ENCODE results near the gene GPC6. TPM values are rescaled to one million over a fixed set of nuclear protein-coding genes. Genes with fewer than 3 reads are reported as not detected.

The GPC6 gene
- total RNA-seq, 1 experiment from 2014 or later, result not detected

GRCh38 chr13:93941444-93941843 is 714.8 kb downstream of the GPC6 start:
- ChIA-PET POLR2A (ENCODE audit: unreplicated experiment) (no interaction called here), CTCF (no interaction called here)
- no peaks in the 10 kb centered on the region for H3K36me3 ChIP-seq (ENCODE audit: low read depth)
- no TSS peak for BruUV-seq (replicated peaks)
- H3F3A ChIP-seq (ENCODE audit: insufficient read depth, low read depth), result no peaks in the 10 kb centered on the region
- H3K79me2 ChIP-seq (ENCODE audit: low read depth), result no peaks in the 10 kb centered on the region
- no peaks in the 10 kb centered on the region for H3K9me2 ChIP-seq (ENCODE audit: insufficient read depth)
- DNase-seq, result no peak
- no peak for TF ChIP-seq CTCF (conservative IDR thresholded peaks at IDR 0.05)
- TF ChIP-seq EZH2 (IDR thresholded peaks at IDR 0.05; ENCODE audit: low read depth), result no peak
- no peak overlapping the region for H2AFZ ChIP-seq
- no peaks in the 10 kb centered on the region for H3K4me1 ChIP-seq (replicated peaks; ENCODE audit: insufficient read depth)
- intact Hi-C loops (cut with micrococcal nuclease; ENCODE audit: unreplicated experiment), result no loop called here
- H3K4me2 ChIP-seq, result no peak overlapping the region
- H3K4me3 ChIP-seq, result no peak overlapping the region
- H4K20me1 ChIP-seq (ENCODE audit: insufficient read depth), result no peaks in the 10 kb centered on the region
- H3K27me3 ChIP-seq (ENCODE audit: insufficient read depth, low read depth), result no peaks in the 10 kb centered on the region
- H3K9me3 ChIP-seq (ENCODE audit: insufficient read depth, low read depth), result no peaks in the 10 kb centered on the region
- no peak overlapping the region for H3K27ac ChIP-seq

DNA sequence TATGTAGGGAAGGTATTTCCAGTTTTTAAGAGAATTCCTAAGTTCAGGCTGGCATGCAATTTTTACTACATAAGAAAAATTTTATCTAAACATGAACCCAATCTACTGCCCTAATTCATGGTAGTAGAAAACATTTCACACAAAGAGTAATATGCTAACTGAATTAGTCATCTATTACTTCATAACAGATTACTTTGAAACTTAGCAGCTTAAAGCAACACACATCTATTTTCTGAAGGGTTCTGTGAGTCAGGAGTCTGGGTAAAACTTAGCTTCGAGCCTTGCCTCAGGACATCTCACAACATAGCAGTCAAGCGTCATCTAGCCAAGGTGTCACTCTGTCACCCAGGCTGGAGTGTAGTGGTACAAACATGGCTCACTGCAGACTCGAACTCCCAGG is 715.4 kb downstream of the GPC6 start:
- no peak for DNase-seq
- H3K27me3 ChIP-seq (ENCODE audit: insufficient read depth, low read depth), result no peaks in the 10 kb centered on the region
- no peak overlapping the region for H3K4me2 ChIP-seq
- H3K9me2 ChIP-seq (ENCODE audit: insufficient read depth), result no peaks in the 10 kb centered on the region
- no peaks in the 10 kb centered on the region for H3K9me3 ChIP-seq (ENCODE audit: insufficient read depth, low read depth)
- BruUV-seq (replicated peaks), result no TSS peak
- CTCF ChIA-PET, result no interaction called here
- H3K4me3 ChIP-seq, result no peak overlapping the region
- intact Hi-C loops (cut with micrococcal nuclease; ENCODE audit: unreplicated experiment), result no loop called here
- H2AFZ ChIP-seq, result no peak overlapping the region
- no peaks in the 10 kb centered on the region for H3K79me2 ChIP-seq (ENCODE audit: low read depth)
- H3K27ac ChIP-seq, result no peak overlapping the region
- POLR2A ChIA-PET (ENCODE audit: unreplicated experiment), result no interaction called here
- H3K4me1 ChIP-seq (replicated peaks; ENCODE audit: insufficient read depth), result no peaks in the 10 kb centered on the region
- TF ChIP-seq EZH2 (IDR thresholded peaks at IDR 0.05; ENCODE audit: low read depth), result no peak
- no peak for TF ChIP-seq CTCF (conservative IDR thresholded peaks at IDR 0.05)
- H3F3A ChIP-seq (ENCODE audit: insufficient read depth, low read depth), result no peaks in the 10 kb centered on the region
- H4K20me1 ChIP-seq (ENCODE audit: insufficient read depth), result no peaks in the 10 kb centered on the region
- no peaks in the 10 kb centered on the region for H3K36me3 ChIP-seq (ENCODE audit: low read depth)

- Histone ChIP-seq H3K27me3 (ENCODE audit: insufficient read depth, low read depth) (no peaks in the 10 kb centered on the region), H3K79me2 (ENCODE audit: low read depth) (no peaks in the 10 kb centered on the region), H3K9me3 (ENCODE audit: insufficient read depth, low read depth) (no peaks in the 10 kb centered on the region), H4K20me1 (ENCODE audit: insufficient read depth) (no peaks in the 10 kb centered on the region), H3K27ac (no peak overlapping the region), H3K9me2 (ENCODE audit: insufficient read depth) (no peaks in the 10 kb centered on the region), H3K36me3 (ENCODE audit: low read depth) (no peaks in the 10 kb centered on the region), H3F3A (ENCODE audit: insufficient read depth, low read depth) (no peaks in the 10 kb centered on the region), H3K4me2 (no peak overlapping the region), H3K4me3 (no peak overlapping the region), H3K4me1 (replicated peaks; ENCODE audit: insufficient read depth) (no peaks in the 10 kb centered on the region), H2AFZ (no peak overlapping the region)
- BruUV-seq (replicated peaks), result no TSS peak
- ChIA-PET CTCF (no interaction called here), POLR2A (ENCODE audit: unreplicated experiment) (no interaction called here)
- DNase-seq, result no peak
- intact Hi-C loops (cut with micrococcal nuclease; ENCODE audit: unreplicated experiment), result no loop called here
- TF ChIP-seq EZH2 (IDR thresholded peaks at IDR 0.05; ENCODE audit: low read depth) (no peak), CTCF (conservative IDR thresholded peaks at IDR 0.05) (no peak)
These were observed 719.0 kb downstream of the GPC6 start for GRCh38 chr13:93945621-93946020.
